ENCODE measurements around the gene KNDC1. TPM values are rescaled to one million over a fixed set of nuclear protein-coding genes. Genes with fewer than 3 reads are reported as not detected.
A peak's percentile ranks its signal among the peaks of the same experiment; 100 is the strongest.
"Not testable (repeated sequence)": the region's sequence is repeated elsewhere in the genome, so short reads cannot be mapped to it uniquely, and the experiment has no call there.

Gene KNDC1
- total RNA-seq, 4 donors from 2014 or later: 0.19 to 0.59 (median 0.39) TPM

DNA sequence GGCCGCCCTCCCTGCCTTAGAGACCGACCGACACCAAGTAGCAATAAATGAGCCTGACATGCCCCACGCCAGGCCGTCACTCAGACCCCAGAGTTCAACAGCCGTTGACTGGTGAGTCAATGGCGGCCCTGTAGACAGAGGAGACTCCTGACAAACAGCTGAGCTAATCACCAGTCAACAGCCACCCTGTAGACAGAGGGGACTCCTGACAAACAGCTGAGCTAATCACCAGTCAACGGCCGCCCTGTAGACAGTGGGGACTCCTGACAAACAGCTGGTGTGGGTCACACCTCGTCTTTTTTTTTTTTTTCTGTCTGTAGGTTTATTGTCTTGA lies 16.9 kb upstream of the KNDC1 start:
- no peak overlapping the region for H3K4me3 ChIP-seq (ENCODE audit: low read depth, poor library complexity, severe bottlenecking)
- 64 to 69% methylated on average over 10 of the region's 10 CpGs for WGBS, 2 donors
- TF ChIP-seq, protein P1, sequence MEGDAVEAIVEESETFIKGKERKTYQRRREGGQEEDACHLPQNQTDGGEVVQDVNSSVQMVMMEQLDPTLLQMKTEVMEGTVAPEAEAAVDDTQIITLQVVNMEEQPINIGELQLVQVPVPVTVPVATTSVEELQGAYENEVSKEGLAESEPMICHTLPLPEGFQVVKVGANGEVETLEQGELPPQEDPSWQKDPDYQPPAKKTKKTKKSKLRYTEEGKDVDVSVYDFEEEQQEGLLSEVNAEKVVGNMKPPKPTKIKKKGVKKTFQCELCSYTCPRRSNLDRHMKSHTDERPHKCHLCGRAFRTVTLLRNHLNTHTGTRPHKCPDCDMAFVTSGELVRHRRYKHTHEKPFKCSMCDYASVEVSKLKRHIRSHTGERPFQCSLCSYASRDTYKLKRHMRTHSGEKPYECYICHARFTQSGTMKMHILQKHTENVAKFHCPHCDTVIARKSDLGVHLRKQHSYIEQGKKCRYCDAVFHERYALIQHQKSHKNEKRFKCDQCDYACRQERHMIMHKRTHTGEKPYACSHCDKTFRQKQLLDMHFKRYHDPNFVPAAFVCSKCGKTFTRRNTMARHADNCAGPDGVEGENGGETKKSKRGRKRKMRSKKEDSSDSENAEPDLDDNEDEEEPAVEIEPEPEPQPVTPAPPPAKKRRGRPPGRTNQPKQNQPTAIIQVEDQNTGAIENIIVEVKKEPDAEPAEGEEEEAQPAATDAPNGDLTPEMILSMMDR (IDR thresholded peaks at IDR 0.05): no peak
- TF ChIP-seq POLR2A (IDR thresholded peaks at IDR 0.05): no peak
- intact Hi-C loops (cut with DNase I; ENCODE audit: low total_unique reads): no loop called here
- DNase-seq (ENCODE audit: low spot score in 2 of 2): no peak

DNA sequence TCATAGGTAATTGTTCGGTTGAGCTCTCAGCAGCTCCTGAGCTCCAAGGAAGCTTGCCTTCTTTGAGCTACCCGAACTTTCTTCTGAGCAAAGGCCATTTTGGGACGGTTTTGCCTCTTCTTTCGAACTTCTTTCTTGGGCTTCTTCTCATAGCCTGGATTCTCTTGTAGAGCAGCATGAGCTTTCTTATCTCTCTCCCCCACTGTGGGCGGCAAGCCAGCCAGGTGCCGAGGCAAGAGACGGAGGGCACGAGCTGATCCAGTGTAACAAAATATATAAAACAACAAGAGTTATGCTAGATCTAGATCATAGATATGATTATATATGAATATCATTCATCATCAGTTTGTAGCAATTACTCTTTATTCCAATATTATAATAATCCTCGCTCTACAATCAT lies 16.5 kb upstream of the KNDC1 start:
- DNase-seq (ENCODE audit: low spot score in 2 of 2): no peak
- H3K4me3 ChIP-seq (ENCODE audit: low read depth, poor library complexity, severe bottlenecking): no peak overlapping the region
- TF ChIP-seq POLR2A (IDR thresholded peaks at IDR 0.05): no peak
- TF ChIP-seq, protein P1 (IDR thresholded peaks at IDR 0.05): no peak
- intact Hi-C loops (cut with DNase I; ENCODE audit: low total_unique reads): no loop called here
- WGBS, 2 donors: 56 to 58% methylated on average over 9 of the region's 9 CpGs

DNA sequence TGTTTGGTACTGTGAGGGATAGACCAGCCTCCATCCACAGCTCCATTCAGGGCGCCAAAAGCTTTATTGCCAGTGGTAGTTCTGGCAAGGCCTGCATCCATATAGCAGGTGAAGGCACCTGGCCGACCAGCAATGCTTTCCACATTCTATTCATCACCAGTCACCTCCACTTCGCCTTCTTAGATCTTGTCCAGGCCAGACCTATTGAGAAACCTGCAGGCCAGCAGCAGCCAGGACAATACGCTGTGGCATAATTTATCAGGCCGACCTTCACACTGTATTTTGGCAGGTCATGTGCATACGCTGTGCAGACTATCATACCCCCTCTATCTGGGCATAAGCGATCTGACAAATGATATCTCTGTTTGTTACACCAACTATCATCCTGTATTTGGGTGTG lies 15.2 kb upstream of the KNDC1 start:
- 92 to 93% methylated on average over 7 of the region's 7 CpGs for WGBS, 2 donors

DNA sequence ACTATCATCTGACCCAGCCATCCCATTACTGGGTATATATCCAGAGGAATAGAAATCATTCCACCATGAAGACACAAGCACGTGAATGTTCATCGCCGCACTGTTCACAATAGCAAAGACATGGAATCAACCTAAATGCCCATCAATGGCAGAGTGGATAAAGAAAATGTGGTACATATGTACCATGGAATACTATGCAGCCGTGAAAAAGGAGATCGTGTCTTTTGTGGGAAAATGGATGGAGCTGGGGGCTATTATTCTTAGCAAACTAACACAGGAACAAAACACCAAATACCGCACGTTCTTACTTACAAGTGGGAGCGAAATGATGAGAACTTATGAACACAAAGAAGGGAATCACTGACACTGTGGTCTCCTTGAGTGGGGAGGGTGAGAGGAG lies 9.8 kb upstream of the KNDC1 start:
- DNase-seq (ENCODE audit: low spot score in 2 of 2): peak in 1 of 2 donors; percentile 9
- intact Hi-C loops (cut with DNase I; ENCODE audit: low total_unique reads): no loop called here
- H3K4me3 ChIP-seq (ENCODE audit: low read depth, poor library complexity, severe bottlenecking): no peak overlapping the region
- TF ChIP-seq, protein P1 (IDR thresholded peaks at IDR 0.05): no peak
- TF ChIP-seq POLR2A (IDR thresholded peaks at IDR 0.05): no peak
- WGBS, 2 donors: 90 to 96% methylated on average over 8 of the region's 8 CpGs

More for the DNA sequence above, 15.2 kb upstream of the KNDC1 start:
- intact Hi-C loops (cut with DNase I; ENCODE audit: low total_unique reads): no loop called here
- TF ChIP-seq POLR2A (IDR thresholded peaks at IDR 0.05): no peak
- TF ChIP-seq, protein P1 (IDR thresholded peaks at IDR 0.05): no peak
- H3K4me3 ChIP-seq (ENCODE audit: low read depth, poor library complexity, severe bottlenecking): no peak overlapping the region
- no peak for DNase-seq (ENCODE audit: low spot score in 2 of 2)

DNA sequence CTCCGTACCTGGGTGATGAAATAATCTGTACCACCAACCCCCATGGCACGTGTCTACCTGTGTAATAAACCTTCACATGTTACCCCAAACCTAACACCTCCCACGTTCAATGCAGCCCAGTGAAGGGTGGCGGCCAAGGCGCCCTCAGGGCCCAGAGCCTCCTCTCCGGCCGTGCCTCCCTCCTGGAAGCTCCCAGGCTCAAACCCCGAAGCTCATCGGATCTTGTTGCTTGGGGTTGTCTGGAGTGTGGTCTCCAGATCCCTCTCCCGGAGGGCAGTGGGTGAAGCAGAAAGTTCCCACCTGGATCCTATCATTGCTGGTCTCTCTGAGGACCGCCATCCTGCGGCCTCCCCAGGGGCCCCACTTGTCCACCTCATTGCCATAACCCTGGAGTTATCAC lies 9.4 kb upstream of the KNDC1 start:
- TF ChIP-seq POLR2A (IDR thresholded peaks at IDR 0.05): no peak
- TF ChIP-seq, protein P1 (IDR thresholded peaks at IDR 0.05): no peak
- no peak overlapping the region for H3K4me3 ChIP-seq (ENCODE audit: low read depth, poor library complexity, severe bottlenecking)
- intact Hi-C loops (cut with DNase I; ENCODE audit: low total_unique reads): no loop called here
- DNase-seq (ENCODE audit: low spot score in 2 of 2): peak in 1 of 2 donors; percentile 45
- WGBS, 2 donors: 82 to 94% methylated on average over 5 to 11 of the region's 12 CpGs

DNA sequence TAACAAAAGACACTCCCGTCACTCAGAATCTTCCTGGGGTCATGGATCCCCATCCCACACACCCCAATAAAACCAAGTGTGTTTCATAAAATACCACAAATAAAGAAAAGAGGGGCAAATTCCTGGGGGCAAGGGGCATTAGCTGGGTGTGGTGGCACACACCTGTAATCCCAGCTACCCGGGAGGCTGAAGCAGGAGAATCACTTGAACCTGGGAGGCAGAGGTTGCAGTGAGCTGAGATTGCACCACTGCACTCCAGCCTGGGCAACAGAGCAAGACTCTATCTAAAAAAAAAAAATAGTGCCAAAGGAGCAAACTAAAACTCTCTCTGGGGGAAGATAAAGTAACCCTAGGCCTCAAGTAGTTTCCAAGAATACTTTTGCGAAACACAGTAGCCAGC lies 8.9 kb upstream of the KNDC1 start:
- intact Hi-C loops (cut with DNase I; ENCODE audit: low total_unique reads); DNase-seq (ENCODE audit: low spot score in 2 of 2); H3K4me3 ChIP-seq (ENCODE audit: low read depth, poor library complexity, severe bottlenecking): not testable (repeated sequence)
- 85 to 92% methylated on average over 3 of the region's 3 CpGs for WGBS, 2 donors
